ENCODE measurements around the gene LSM14A. TPM values are rescaled to one million over a fixed set of nuclear protein-coding genes. Genes with fewer than 3 reads are reported as not detected.

LSM14A gene
- total and polyA plus RNA-seq, 2 of the 13 experiments (the other 11 are each of a cell fraction or from before 2014, with no cell fraction given) = 77.0 to 83.6 TPM

- ChIA-PET POLR2A (no interaction called here), CTCF (ENCODE audit: low intra/inter-chr PET ratio, low total read pairs) (no interaction called here)
- in situ Hi-C loops (cut with HindIII; ENCODE audit: extremely low pct_ligation_motif_present, low pct_unique_long_range_greater_than_20kb) (no loop called here), intact Hi-C loops (cut with micrococcal nuclease; ENCODE audit: unreplicated experiment) (no loop called here)
- TF ChIP-seq HDAC2 (CRISPR knock-in tag; IDR thresholded peaks at IDR 0.05) = no peak
- no peak for TF ChIP-seq POLR2A (IDR thresholded peaks at IDR 0.05; ENCODE audit: insufficient read depth in 1 of 2, low read depth in 2 of 2, low read length in 2 of 2)
- TF ChIP-seq NR2F1 (CRISPR knock-in tag; IDR thresholded peaks at IDR 0.05) = no peak
- no peak for TF ChIP-seq ZNF775 (CRISPR knock-in tag; IDR thresholded peaks at IDR 0.05; ENCODE audit: borderline replicate concordance)
- no peak for TF ChIP-seq CSRNP1 (CRISPR knock-in tag; IDR thresholded peaks at IDR 0.05)
- TF ChIP-seq ZNF569 (CRISPR knock-in tag; IDR thresholded peaks at IDR 0.05; ENCODE audit: borderline replicate concordance) = no peak
- no peak for TF ChIP-seq TOPORS (CRISPR knock-in tag; IDR thresholded peaks at IDR 0.05)
- Histone ChIP-seq H4K20me1 (ENCODE audit: insufficient read depth, low read length) (no peaks in the 10 kb centered on the region), H3K79me2 (ENCODE audit: insufficient read depth, low read length) (no peaks in the 10 kb centered on the region), H3K9me3 (ENCODE audit: low read length) (no peaks in the 10 kb centered on the region), H3K4me3 (replicated peaks in 1 of 3; ENCODE audit: insufficient read depth in 1 of 3, low read depth in 2 of 3, low read length in 3 of 3) (no peak overlapping the region), H2AFZ (ENCODE audit: low read length) (no peak overlapping the region), H3K4me2 (ENCODE audit: low read depth, low read length) (no peak overlapping the region), H3K9ac (ENCODE audit: insufficient read depth, low read depth, low read length) (no peak overlapping the region), H3K27me3 (ENCODE audit: control insufficient read depth in 1 of 2, insufficient read depth in 2 of 2, low read length in 2 of 2) (no peaks in the 10 kb centered on the region), H3K27ac (ENCODE audit: extremely low read length, insufficient read depth, low read length) (no peak overlapping the region), H3K36me3 (replicated peaks in 1 of 2; ENCODE audit: control insufficient read depth in 1 of 2, insufficient read depth in 2 of 2, low read length in 2 of 2) (no peaks in the 10 kb centered on the region), H3K4me1 (ENCODE audit: insufficient read depth, low read length) (no peaks in the 10 kb centered on the region)
- DNase-seq (ENCODE audit: low spot score) (no peak), FAIRE-seq (no peak), ATAC-seq (no peak)
- no TSS peak for BruUV-seq (replicated peaks)
- 1% methylated on average over 5 of the region's 5 CpGs for WGBS (ENCODE audit: low lambda C conversion rate)
Observed at GRCh38 chr19:34141025-34141424, 31.3 kb upstream of the LSM14A start.

GRCh38 chr19:34142440-34142839 is 29.9 kb upstream of the LSM14A start:
- CTCF ChIA-PET (ENCODE audit: low intra/inter-chr PET ratio, low total read pairs) = interaction anchor here (1.4 kb wide), 1 partner anchor 364 kb away, joined by 5 read pairs; no protein-coding TSS in a partner anchor
- H3K9ac ChIP-seq (ENCODE audit: insufficient read depth, low read depth, low read length) = no peak overlapping the region
- FAIRE-seq (no peak), DNase-seq (ENCODE audit: low spot score) (no peak), ATAC-seq (no peak)
- no peaks in the 10 kb centered on the region for H3K4me1 ChIP-seq (ENCODE audit: insufficient read depth, low read length)
- no peak overlapping the region for H2AFZ ChIP-seq (ENCODE audit: low read length)
- no TSS peak for BruUV-seq (replicated peaks)
- H3K27me3 ChIP-seq (ENCODE audit: control insufficient read depth in 1 of 2, insufficient read depth in 2 of 2, low read length in 2 of 2) = no peaks in the 10 kb centered on the region
- H3K4me3 ChIP-seq (replicated peaks in 1 of 3; ENCODE audit: insufficient read depth in 1 of 3, low read depth in 2 of 3, low read length in 3 of 3) = no peak overlapping the region
- H3K36me3 ChIP-seq (replicated peaks in 1 of 2; ENCODE audit: control insufficient read depth in 1 of 2, insufficient read depth in 2 of 2, low read length in 2 of 2) = no peaks in the 10 kb centered on the region
- POLR2A ChIA-PET = no interaction called here
- H3K9me3 ChIP-seq (ENCODE audit: low read length) = no peaks in the 10 kb centered on the region
- intact Hi-C loops (cut with micrococcal nuclease; ENCODE audit: unreplicated experiment) = no loop called here
- in situ Hi-C loops (cut with HindIII; ENCODE audit: extremely low pct_ligation_motif_present, low pct_unique_long_range_greater_than_20kb) = no loop called here
- H4K20me1 ChIP-seq (ENCODE audit: insufficient read depth, low read length) = no peaks in the 10 kb centered on the region
- no peak overlapping the region for H3K4me2 ChIP-seq (ENCODE audit: low read depth, low read length)
- H3K79me2 ChIP-seq (ENCODE audit: insufficient read depth, low read length) = no peaks in the 10 kb centered on the region
- no peak overlapping the region for H3K27ac ChIP-seq (ENCODE audit: extremely low read length, insufficient read depth, low read length)
- WGBS (ENCODE audit: low lambda C conversion rate) = 23% methylated on average over 3 of the region's 3 CpGs
- no peak for TF ChIP-seq RBAK (CRISPR knock-in tag; IDR thresholded peaks at IDR 0.05)
- no peak for TF ChIP-seq HNF1B (CRISPR knock-in tag; IDR thresholded peaks at IDR 0.05)
- TF ChIP-seq ZC3H13 (CRISPR knock-in tag; IDR thresholded peaks at IDR 0.05) = no peak
- no peak for TF ChIP-seq KAT2B (IDR thresholded peaks at IDR 0.05; ENCODE audit: borderline replicate concordance, low read depth, low read length)
- TF ChIP-seq RAD51 (IDR thresholded peaks at IDR 0.05; ENCODE audit: borderline replicate concordance) = no peak
- no peak for TF ChIP-seq E2F1 (CRISPR knock-in tag; IDR thresholded peaks at IDR 0.05)
- TF ChIP-seq TBL1XR1 (IDR thresholded peaks at IDR 0.05; ENCODE audit: borderline replicate concordance, low read length, partially characterized antibody) = no peak
- TF ChIP-seq TAF15 (IDR thresholded peaks at IDR 0.05; ENCODE audit: low read depth, low read length, poor library complexity, severe bottlenecking) = no peak
- TF ChIP-seq KDM6A (CRISPR knock-in tag; IDR thresholded peaks at IDR 0.05; ENCODE audit: low read depth) = no peak
